Natural killer cell (primary cell): ENCODE data around the gene MAGEB16. TPM values are rescaled to one million over a fixed set of nuclear protein-coding genes. Genes with fewer than 3 reads are reported as not detected.

Experiments
- ATAC-seq, 3 donors: fragments of 150-1000 bp in 2 of 3; fragments of 200-7000 bp in 1 of 3; cut with Tn5 transposase; 1 replicate in 1 of 3; 2 replicates in 2 of 3; pipeline ENCODE4 v1.10.0; 2021; ENCODE audit warnings: mild to moderate bottlenecking in 2 of 3, moderate library complexity in 2 of 3
- DNase-seq, 2 donors: peaks; one replicate each; pipeline versions ENCODE4 v3.0.0 to v3.0.0-alpha.2; 2013 to 2021; ENCODE audit warnings: mixed read lengths in 1 of 2
- H3K27ac ChIP-seq: one replicate; pipeline ENCODE4 v1.5.1; 2013; ENCODE audit warnings: mild to moderate bottlenecking, low read length
- H3K27me3 ChIP-seq: one replicate; pipeline ENCODE4 v1.6.1; 2013; ENCODE audit warnings: low read length; ENCODE audit not compliant: control insufficient read depth, insufficient read depth
- H3K36me3 ChIP-seq: one replicate; pipeline ENCODE4 v1.6.1; 2013; ENCODE audit warnings: low read length; ENCODE audit not compliant: control insufficient read depth, insufficient read depth
- H3K4me1 ChIP-seq: one replicate; pipeline ENCODE4 v1.6.1; 2013; ENCODE audit warnings: low read length; ENCODE audit not compliant: control insufficient read depth, insufficient read depth
- H3K4me3 ChIP-seq: one replicate; pipeline ENCODE4 v1.5.1; 2013; ENCODE audit warnings: low read length
- H3K9me3 ChIP-seq: one replicate; pipeline ENCODE4 v1.6.1; 2013; ENCODE audit warnings: low read length; ENCODE audit not compliant: control insufficient read depth, insufficient read depth
- H3K27ac Mint-ChIP-seq, 2 donors: one replicate each; pipeline ENCODE4 v1.8.0; 2022; ENCODE audit warnings: mild to moderate bottlenecking in 2 of 2, mixed read lengths in 2 of 2, moderate library complexity in 1 of 2
- H3K27me3 Mint-ChIP-seq, 2 donors: one replicate each; pipeline ENCODE4 v1.8.0; 2022; ENCODE audit warnings: low read depth in 2 of 2, mixed read lengths in 2 of 2
- H3K36me3 Mint-ChIP-seq: one replicate; pipeline ENCODE4 v1.8.0; 2022; ENCODE audit warnings: mixed read lengths
- H3K4me1 Mint-ChIP-seq, 2 donors: one replicate each; pipeline ENCODE4 v1.8.0; 2022; ENCODE audit warnings: mixed read lengths in 2 of 2
- H3K4me3 Mint-ChIP-seq: one replicate; pipeline ENCODE4 v1.8.0; 2022; ENCODE audit warnings: mild to moderate bottlenecking, moderate library complexity, mixed read lengths
- H3K9me3 Mint-ChIP-seq, 2 donors: one replicate each; pipeline ENCODE4 v1.8.0; 2022; ENCODE audit warnings: mixed read lengths in 2 of 2
- WGBS: methylation state at CpG from one replicate; pipeline ENCODE4 v1.1.7; 2013; ENCODE audit warnings: missing lambda C conversion rate; ENCODE audit not compliant: insufficient coverage; 5-methylcytosine and 5-hydroxymethylcytosine counted together
- intact Hi-C: fragments of 100-400 bp; cut with micrococcal nuclease; formaldehyde crosslinking; loops from one replicate; pipeline ENCODE4 v1.14.2; 2022
- total RNA-seq, 4 donors: library from RNA; stranded (reverse); fragments of 120-200 nt in 1 of 4; gene quantifications; one replicate each; pipeline versions ENCODE4 v1.2.3 to v1.2.4, GENCODE V29; 2013 to 2022
- TF ChIP-seq, protein P1 (sequence below): fragments of 200-600 bp; IDR thresholded peaks from one replicate; pipeline ENCODE4 v1.8.0; 2022; ENCODE audit warnings: antibody characterized with exemption

Gene MAGEB16
- total RNA-seq, 3 donors from 2014 or later (not counting 1 experiment from before 2014, with no cell fraction given) = not detected

DNA sequence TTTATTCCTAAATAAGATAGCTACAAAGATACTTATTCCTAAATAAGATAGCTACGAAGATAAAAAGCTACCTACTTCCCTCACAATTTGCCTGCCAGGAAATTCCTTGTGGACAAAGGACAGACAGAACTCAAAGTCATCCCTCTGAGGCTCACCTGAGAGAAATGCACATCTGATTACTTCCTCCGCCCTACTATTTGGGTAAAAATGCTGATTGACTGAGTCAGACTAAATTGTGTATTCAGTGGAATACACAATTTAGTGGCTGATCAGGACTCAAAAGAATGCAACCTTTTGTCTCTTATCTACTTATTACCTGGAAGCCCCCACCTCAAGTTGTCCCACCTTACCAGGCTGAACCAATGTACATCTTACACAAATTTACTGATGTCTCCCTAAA is 10.3 kb upstream of the MAGEB16 start:
- no peaks in the 10 kb centered on the region for H3K27me3 ChIP-seq
- Mint-ChIP-seq H3K9me3 (peaks cover 0 to 3% of the 10 kb centered on the region in 2 donors), H3K4me1 (no peaks in the 10 kb centered on the region), H3K36me3 (no peaks in the 10 kb centered on the region), H3K27ac (no peak overlapping the region), H3K27me3 (no peaks in the 10 kb centered on the region), H3K4me3 (no peak overlapping the region)
- H3K9me3 ChIP-seq = no peaks in the 10 kb centered on the region
- H3K27ac ChIP-seq = no peak overlapping the region
- TF ChIP-seq, protein P1, sequence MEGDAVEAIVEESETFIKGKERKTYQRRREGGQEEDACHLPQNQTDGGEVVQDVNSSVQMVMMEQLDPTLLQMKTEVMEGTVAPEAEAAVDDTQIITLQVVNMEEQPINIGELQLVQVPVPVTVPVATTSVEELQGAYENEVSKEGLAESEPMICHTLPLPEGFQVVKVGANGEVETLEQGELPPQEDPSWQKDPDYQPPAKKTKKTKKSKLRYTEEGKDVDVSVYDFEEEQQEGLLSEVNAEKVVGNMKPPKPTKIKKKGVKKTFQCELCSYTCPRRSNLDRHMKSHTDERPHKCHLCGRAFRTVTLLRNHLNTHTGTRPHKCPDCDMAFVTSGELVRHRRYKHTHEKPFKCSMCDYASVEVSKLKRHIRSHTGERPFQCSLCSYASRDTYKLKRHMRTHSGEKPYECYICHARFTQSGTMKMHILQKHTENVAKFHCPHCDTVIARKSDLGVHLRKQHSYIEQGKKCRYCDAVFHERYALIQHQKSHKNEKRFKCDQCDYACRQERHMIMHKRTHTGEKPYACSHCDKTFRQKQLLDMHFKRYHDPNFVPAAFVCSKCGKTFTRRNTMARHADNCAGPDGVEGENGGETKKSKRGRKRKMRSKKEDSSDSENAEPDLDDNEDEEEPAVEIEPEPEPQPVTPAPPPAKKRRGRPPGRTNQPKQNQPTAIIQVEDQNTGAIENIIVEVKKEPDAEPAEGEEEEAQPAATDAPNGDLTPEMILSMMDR = no peak
- intact Hi-C loops = no loop called here
- no peaks in the 10 kb centered on the region for H3K4me1 ChIP-seq
- no peak for DNase-seq
- H3K4me3 ChIP-seq = no peak overlapping the region
- no peaks in the 10 kb centered on the region for H3K36me3 ChIP-seq
- ATAC-seq = no peak
- 71% methylated on average over 1 of the region's 2 CpGs for WGBS

DNA sequence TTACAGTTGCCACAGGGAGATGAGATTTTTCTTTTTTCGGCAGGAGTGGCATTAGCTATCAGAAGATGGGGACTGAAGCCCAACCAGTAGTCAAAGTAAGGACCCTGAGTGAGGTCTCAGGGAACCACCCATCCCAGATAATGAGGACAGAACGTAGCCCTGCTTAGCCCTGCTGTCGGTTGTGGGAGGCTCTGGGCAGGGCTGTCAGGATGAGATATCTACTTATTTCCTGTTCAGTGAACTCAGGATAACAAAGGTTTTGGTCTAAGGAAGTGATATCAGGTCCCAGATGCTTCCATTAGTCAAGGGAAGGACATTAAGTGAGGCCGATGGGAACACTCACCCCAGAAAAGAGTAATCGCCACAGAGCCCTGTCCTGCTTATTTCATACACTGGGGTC is 2.3 kb downstream of the MAGEB16 start:
- Mint-ChIP-seq H3K36me3 (no peaks in the 10 kb centered on the region), H3K9me3 (peaks cover 0 to 3% of the 10 kb centered on the region in 2 donors), H3K27me3 (no peaks in the 10 kb centered on the region), H3K4me3 (no peak overlapping the region), H3K27ac (no peak overlapping the region), H3K4me1 (no peaks in the 10 kb centered on the region)
- DNase-seq (no peak), ATAC-seq (no peak)
- WGBS = 34% methylated on average over 4 of the region's 5 CpGs
- intact Hi-C loops = no loop called here
- Histone ChIP-seq H3K27ac (no peak overlapping the region), H3K27me3 (no peaks in the 10 kb centered on the region), H3K4me3 (no peak overlapping the region), H3K4me1 (no peaks in the 10 kb centered on the region), H3K9me3 (peaks cover 6% of the 10 kb centered on the region), H3K36me3 (no peaks in the 10 kb centered on the region)
- TF ChIP-seq, protein P1 = no peak

- no peaks in the 10 kb centered on the region for H3K36me3 Mint-ChIP-seq
- no peaks in the 10 kb centered on the region for H3K9me3 ChIP-seq
These were observed 11.6 kb downstream of the MAGEB16 start for GRCh38 chrX:35809781-35810180.

GRCh38 chrX:35819241-35819640 is 21.1 kb downstream of the MAGEB16 start:
- 92% methylated on average over 4 of the region's 4 CpGs for WGBS
- Mint-ChIP-seq H3K36me3 (peaks cover 5% of the 10 kb centered on the region), H3K27me3 (no peaks in the 10 kb centered on the region), H3K4me1 (no peaks in the 10 kb centered on the region), H3K4me3 (no peak overlapping the region), H3K9me3 (peaks cover 0 to 4% of the 10 kb centered on the region in 2 donors), H3K27ac (no peak overlapping the region)
- no peaks in the 10 kb centered on the region for H3K27me3 ChIP-seq
- H3K27ac ChIP-seq = no peak overlapping the region
- DNase-seq = no peak
- no peaks in the 10 kb centered on the region for H3K9me3 ChIP-seq
- ATAC-seq = no peak
- no peaks in the 10 kb centered on the region for H3K4me1 ChIP-seq
- TF ChIP-seq, protein P1 = no peak
- H3K36me3 ChIP-seq = no peaks in the 10 kb centered on the region
- intact Hi-C loops = no loop called here
- H3K4me3 ChIP-seq = no peak overlapping the region

More at GRCh38 chrX:35809781-35810180, 11.6 kb downstream of the MAGEB16 start:
- TF ChIP-seq, protein P1 = no peak
- Histone ChIP-seq H3K4me1 (no peaks in the 10 kb centered on the region), H3K27me3 (no peaks in the 10 kb centered on the region), H3K36me3 (no peaks in the 10 kb centered on the region), H3K27ac (no peak overlapping the region), H3K4me3 (no peak overlapping the region)
- WGBS = 0% methylated on average over 1 of the region's 4 CpGs
- no peak for DNase-seq
- H3K9me3 Mint-ChIP-seq = peaks cover 0 to 13% of the 10 kb centered on the region in 2 donors
- H3K27me3 Mint-ChIP-seq = no peaks in the 10 kb centered on the region
- ATAC-seq = no peak
- H3K4me1 Mint-ChIP-seq = no peaks in the 10 kb centered on the region
- intact Hi-C loops = no loop called here
- no peak overlapping the region for H3K27ac Mint-ChIP-seq
- no peak overlapping the region for H3K4me3 Mint-ChIP-seq
